ENCODE measurements around the gene STIMATE.

The STIMATE gene

GRCh38 chr3:52822363-52822762 is 75.0 kb downstream of the STIMATE start:
- no peak for TF ChIP-seq CTCF (IDR thresholded peaks at IDR 0.05; ENCODE audit: extremely low read depth, missing control alignments)
- no peak for DNase-seq (ENCODE audit: low spot score)

- TF ChIP-seq CTCF (IDR thresholded peaks at IDR 0.05; ENCODE audit: extremely low read depth, missing control alignments): peak; percentile 52
- DNase-seq (ENCODE audit: low spot score): peak; percentile 63
Observed at GRCh38 chr3:52820736-52821135, 76.6 kb downstream of the STIMATE start.

- no peak for DNase-seq (ENCODE audit: low spot score)
- no peak for TF ChIP-seq CTCF (IDR thresholded peaks at IDR 0.05; ENCODE audit: extremely low read depth, missing control alignments)
Observed at GRCh38 chr3:52819936-52820335, 77.4 kb downstream of the STIMATE start.

GRCh38 chr3:52817860-52818259 is 79.5 kb downstream of the STIMATE start:
- TF ChIP-seq CTCF (IDR thresholded peaks at IDR 0.05; ENCODE audit: extremely low read depth, missing control alignments): no peak
- DNase-seq (ENCODE audit: low spot score): no peak

- no peak for DNase-seq (ENCODE audit: low spot score)
- TF ChIP-seq CTCF (IDR thresholded peaks at IDR 0.05; ENCODE audit: extremely low read depth, missing control alignments): no peak
Observed at GRCh38 chr3:52817221-52817620, 80.1 kb downstream of the STIMATE start.

GRCh38 chr3:52816654-52817053 is 80.7 kb downstream of the STIMATE start:
- DNase-seq (ENCODE audit: low spot score): no peak
- TF ChIP-seq CTCF (IDR thresholded peaks at IDR 0.05; ENCODE audit: extremely low read depth, missing control alignments): no peak

GRCh38 chr3:52816199-52816598 is 81.1 kb downstream of the STIMATE start:
- no peak for DNase-seq (ENCODE audit: low spot score)
- TF ChIP-seq CTCF (IDR thresholded peaks at IDR 0.05; ENCODE audit: extremely low read depth, missing control alignments): no peak

Data from GM20000 (cell line).